Esophagus squamous epithelium (tissue), 4 donors: ENCODE measurements around the gene MRPS27.

ENCODE experiments used
- CTCF ChIP-seq, 6 experiments: fragments of 450-650 bp in 4 of 6; fragments of 200-600 bp in 2 of 6; sonication (generic) in 2 of 6; IDR thresholded peaks; one replicate each; pipeline ENCODE4 v1.5.1; 2016 to 2019; ENCODE audit warnings: antibody characterized with exemption in 6 of 6, mild to moderate bottlenecking in 4 of 6, moderate library complexity in 4 of 6
- POLR2A ChIP-seq, 4 donors: fragments of 450-650 bp; IDR thresholded peaks; one replicate each; pipeline ENCODE4 v1.6.1; 2017; ENCODE audit warnings: antibody characterized with exemption in 4 of 4, mild to moderate bottlenecking in 4 of 4, moderate library complexity in 3 of 4

DNA sequence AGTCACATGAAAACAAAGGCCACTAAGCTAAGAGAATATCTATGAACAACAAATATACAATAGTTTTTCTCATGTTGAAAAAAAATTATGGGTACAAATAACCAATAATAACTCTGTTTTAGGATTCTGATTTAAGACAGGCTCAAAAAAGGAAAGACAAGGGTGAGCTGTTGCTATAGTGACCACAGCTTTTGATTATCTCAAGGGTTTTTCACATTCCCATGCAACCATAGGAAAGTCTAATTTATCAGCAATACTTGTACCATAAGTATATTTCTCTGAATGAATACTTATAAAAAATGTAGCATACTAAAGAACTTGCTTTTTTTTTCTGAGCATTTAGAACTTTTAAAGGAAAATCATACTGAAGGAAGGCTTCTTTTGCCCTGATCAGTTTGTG lies 68.0 kb downstream of the MRPS27 start:
- TF ChIP-seq CTCF (IDR thresholded peaks at IDR 0.05) (no peak), POLR2A (IDR thresholded peaks at IDR 0.05) (no peak)
